ENCODE measurements around the gene GRK5. TPM values are rescaled to one million over a fixed set of nuclear protein-coding genes. Genes with fewer than 3 reads are reported as not detected.

GRK5 gene
- total RNA-seq, 2 donors from 2014 or later: 4.8 to 10.6 TPM

DNA sequence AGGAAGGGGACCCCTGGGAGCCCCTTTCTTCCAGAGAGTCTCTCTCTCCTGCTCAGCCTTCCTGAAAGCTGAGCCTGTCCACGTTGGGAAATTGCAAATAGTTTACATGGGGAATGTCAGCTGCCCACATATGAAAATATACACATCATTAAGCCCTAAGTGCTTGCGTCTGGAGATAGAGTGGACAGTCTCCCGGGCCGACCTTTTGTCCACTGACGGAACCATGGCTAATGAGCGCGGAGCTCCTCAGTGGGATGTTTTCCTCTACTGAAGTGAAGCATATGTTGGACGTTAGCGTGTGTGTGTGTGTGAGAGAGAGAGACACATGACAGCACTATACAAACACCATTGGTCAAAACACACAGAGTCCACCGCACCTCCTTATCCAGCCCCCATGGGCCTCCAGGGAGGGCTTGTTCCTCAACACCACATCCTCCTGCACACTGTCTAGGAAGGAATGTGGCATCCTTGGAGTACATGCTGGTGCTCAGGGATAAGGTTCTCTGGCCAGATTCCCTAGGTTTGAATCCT lies 206.8 kb downstream of the GRK5 start:
- TF ChIP-seq POLR2A (IDR thresholded peaks at IDR 0.05) (no peak), POLR2AphosphoS5 (IDR thresholded peaks at IDR 0.05) (no peak)
- TF ChIP-seq, protein P1, sequence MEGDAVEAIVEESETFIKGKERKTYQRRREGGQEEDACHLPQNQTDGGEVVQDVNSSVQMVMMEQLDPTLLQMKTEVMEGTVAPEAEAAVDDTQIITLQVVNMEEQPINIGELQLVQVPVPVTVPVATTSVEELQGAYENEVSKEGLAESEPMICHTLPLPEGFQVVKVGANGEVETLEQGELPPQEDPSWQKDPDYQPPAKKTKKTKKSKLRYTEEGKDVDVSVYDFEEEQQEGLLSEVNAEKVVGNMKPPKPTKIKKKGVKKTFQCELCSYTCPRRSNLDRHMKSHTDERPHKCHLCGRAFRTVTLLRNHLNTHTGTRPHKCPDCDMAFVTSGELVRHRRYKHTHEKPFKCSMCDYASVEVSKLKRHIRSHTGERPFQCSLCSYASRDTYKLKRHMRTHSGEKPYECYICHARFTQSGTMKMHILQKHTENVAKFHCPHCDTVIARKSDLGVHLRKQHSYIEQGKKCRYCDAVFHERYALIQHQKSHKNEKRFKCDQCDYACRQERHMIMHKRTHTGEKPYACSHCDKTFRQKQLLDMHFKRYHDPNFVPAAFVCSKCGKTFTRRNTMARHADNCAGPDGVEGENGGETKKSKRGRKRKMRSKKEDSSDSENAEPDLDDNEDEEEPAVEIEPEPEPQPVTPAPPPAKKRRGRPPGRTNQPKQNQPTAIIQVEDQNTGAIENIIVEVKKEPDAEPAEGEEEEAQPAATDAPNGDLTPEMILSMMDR (IDR thresholded peaks at IDR 0.05): no peak
- Histone ChIP-seq H3K27ac (peak overlapping the region; percentile 49 to 53), H3K4me3 (no peak overlapping the region), H3K27me3 (replicated peaks; ENCODE audit: insufficient read depth) (no peaks in the 10 kb centered on the region), H3K36me3 (no peaks in the 10 kb centered on the region), H3K9me3 (no peaks in the 10 kb centered on the region), H3K4me1 (replicated peaks) (no peaks in the 10 kb centered on the region)
- intact Hi-C loops (cut with DNase I): loop anchor here (5.0 to 10.0 kb wide), 2 partner anchors 42 to 129 kb away; no protein-coding TSS in a partner anchor
- WGBS: 69% methylated on average over 10 of the region's 10 CpGs
- DNase-seq (ENCODE audit: low spot score): no peak

DNA sequence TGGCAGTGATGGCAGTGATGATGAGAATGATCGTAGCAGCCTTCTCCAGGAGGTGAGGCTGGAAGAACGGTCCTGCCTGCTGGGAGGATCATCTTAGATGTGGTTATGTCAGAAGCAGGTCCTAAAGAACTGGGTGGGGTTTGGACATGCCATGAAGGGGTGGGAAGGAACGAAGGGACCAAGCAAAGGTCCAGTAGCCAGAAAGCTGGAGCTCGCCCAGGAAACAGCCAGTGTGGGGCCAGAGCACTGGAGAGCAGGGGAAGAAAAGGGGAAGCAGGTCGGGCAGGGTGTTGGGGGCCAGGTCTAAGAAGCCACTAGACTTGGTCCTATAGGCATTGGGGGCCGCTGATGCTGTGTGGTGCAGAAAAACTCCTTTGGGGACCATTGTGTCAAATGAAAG lies 207.8 kb downstream of the GRK5 start:
- H3K36me3 ChIP-seq: no peaks in the 10 kb centered on the region
- H3K4me3 ChIP-seq: no peak overlapping the region
- no peaks in the 10 kb centered on the region for H3K4me1 ChIP-seq (replicated peaks)
- no peak for DNase-seq (ENCODE audit: low spot score)
- intact Hi-C loops (cut with DNase I): loop anchor here (10.0 kb wide), 1 partner anchor 130 kb away; no protein-coding TSS in a partner anchor
- 90% methylated on average over 6 of the region's 6 CpGs for WGBS
- no peak overlapping the region for H3K27ac ChIP-seq
- H3K27me3 ChIP-seq (replicated peaks; ENCODE audit: insufficient read depth): no peaks in the 10 kb centered on the region
- TF ChIP-seq POLR2A (IDR thresholded peaks at IDR 0.05): no peak
- TF ChIP-seq, protein P1 (IDR thresholded peaks at IDR 0.05): no peak
- TF ChIP-seq POLR2AphosphoS5 (IDR thresholded peaks at IDR 0.05): no peak
- no peaks in the 10 kb centered on the region for H3K9me3 ChIP-seq

DNA sequence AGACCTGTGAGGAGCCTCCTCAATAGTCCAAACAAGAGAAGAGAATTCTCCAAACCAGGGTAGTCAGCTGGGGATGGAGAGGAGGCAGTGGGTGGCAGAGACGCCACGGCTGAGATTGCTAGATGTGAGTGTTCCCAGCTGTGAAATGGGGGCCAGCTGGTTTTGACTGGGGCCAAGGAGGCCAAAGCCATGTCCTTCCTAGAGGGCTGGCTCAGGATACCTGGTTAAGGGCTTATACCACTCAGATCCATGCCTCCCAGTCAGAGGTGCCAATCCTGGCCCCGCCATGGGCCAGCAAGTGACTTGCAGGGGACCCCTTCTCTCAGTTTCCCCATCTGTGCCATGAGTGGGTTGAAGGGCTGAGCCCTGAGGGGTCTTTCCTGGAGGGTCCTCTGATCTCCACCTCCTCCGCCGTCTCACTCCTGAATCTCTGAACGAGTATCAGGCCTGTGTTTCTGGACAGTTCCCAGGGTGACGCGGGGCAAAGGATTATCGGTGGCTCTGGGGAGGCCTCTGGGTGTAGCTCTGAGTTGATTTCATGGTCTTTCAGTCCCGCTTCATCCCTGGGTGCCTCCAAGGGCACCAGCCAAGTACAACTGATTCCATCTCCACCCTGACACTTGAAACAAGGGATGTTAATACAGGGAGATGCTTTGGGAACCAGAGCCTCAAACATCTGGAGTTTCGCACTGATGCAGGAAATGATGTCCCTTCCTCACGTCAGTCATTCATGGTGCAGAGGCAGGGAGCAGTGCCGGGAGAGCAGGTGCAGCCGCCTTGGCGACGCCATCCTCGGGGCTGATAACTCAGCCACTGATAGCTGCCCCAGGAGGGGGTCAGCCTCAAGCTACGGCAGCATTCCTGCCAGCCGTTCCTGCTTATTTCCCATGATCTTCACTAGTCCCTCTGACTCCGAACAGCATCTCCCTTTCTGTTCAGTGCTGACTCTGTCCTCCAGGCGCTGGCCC lies 208.4 kb downstream of the GRK5 start:
- 85% methylated on average over 21 of the region's 21 CpGs for WGBS
- H3K9me3 ChIP-seq: no peaks in the 10 kb centered on the region
- no peaks in the 10 kb centered on the region for H3K36me3 ChIP-seq
- no peaks in the 10 kb centered on the region for H3K27me3 ChIP-seq (replicated peaks; ENCODE audit: insufficient read depth)
- no peak overlapping the region for H3K4me3 ChIP-seq
- no peak for DNase-seq (ENCODE audit: low spot score)
- TF ChIP-seq, protein P1 (IDR thresholded peaks at IDR 0.05): no peak
- TF ChIP-seq POLR2AphosphoS5 (IDR thresholded peaks at IDR 0.05): no peak
- no peak for TF ChIP-seq POLR2A (IDR thresholded peaks at IDR 0.05)
- H3K27ac ChIP-seq: no peak overlapping the region
- no peaks in the 10 kb centered on the region for H3K4me1 ChIP-seq (replicated peaks)
- intact Hi-C loops (cut with DNase I): loop anchor here (10.0 kb wide), 1 partner anchor 131 kb away; no protein-coding TSS in a partner anchor

DNA sequence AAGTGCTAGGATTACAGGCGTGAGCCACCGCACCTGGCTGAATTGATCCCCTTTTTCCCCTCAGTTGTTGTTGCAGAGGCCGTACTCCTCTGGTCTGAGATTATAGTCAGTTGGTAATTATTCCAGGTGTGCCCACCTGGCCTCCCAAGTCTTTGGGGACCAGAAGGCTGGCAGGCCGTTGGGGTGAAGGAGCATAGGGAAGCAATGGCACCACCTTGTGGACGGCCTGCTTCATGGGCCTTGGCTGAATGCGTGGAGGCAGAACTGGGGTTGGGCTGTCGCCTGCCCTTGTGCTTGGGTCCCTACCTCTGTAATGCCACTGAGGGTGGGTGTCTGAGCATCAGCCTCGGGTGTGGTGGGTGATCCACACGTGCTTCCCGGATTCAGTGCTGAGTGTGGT lies 209.5 kb downstream of the GRK5 start:
- no peaks in the 10 kb centered on the region for H3K27me3 ChIP-seq (replicated peaks; ENCODE audit: insufficient read depth)
- no peaks in the 10 kb centered on the region for H3K9me3 ChIP-seq
- H3K4me1 ChIP-seq (replicated peaks): no peaks in the 10 kb centered on the region
- no peaks in the 10 kb centered on the region for H3K36me3 ChIP-seq
- WGBS: 59% methylated on average over 10 of the region's 10 CpGs
- DNase-seq (ENCODE audit: low spot score): peak; percentile 27
- TF ChIP-seq, protein P1 (IDR thresholded peaks at IDR 0.05): peak; percentile 53 to 69 (median 66)
- TF ChIP-seq POLR2AphosphoS5 (IDR thresholded peaks at IDR 0.05) (no peak), POLR2A (IDR thresholded peaks at IDR 0.05) (no peak)
- no peak overlapping the region for H3K4me3 ChIP-seq
- H3K27ac ChIP-seq: no peak overlapping the region
- intact Hi-C loops (cut with DNase I): loop anchor here (10.0 kb wide), 1 partner anchor 132 kb away; no protein-coding TSS in a partner anchor

Data from prostate gland (tissue), 2 donors.